SKM-1 (cell line): ENCODE results near the gene SARDH.
"Not testable (repeated sequence)": the region's sequence is repeated elsewhere in the genome, so short reads cannot be mapped to it uniquely, and the experiment has no call there.

ENCODE experiments used
- DNase-seq: peaks from one replicate; lab custom pipeline; 2025; ENCODE audit not compliant: unreplicated experiment; lab: John Stamatoyannopoulos, UW

SARDH gene

GRCh38 chr9:133686642-133687575 is 51.2 kb downstream of the SARDH start:
- DNase-seq: no peak

- DNase-seq: no peak
Measured at GRCh38 chr9:133685653-133686609, 52.2 kb downstream of the SARDH start.

GRCh38 chr9:133684936-133685361 is 53.2 kb downstream of the SARDH start:
- DNase-seq: no peak

DNA sequence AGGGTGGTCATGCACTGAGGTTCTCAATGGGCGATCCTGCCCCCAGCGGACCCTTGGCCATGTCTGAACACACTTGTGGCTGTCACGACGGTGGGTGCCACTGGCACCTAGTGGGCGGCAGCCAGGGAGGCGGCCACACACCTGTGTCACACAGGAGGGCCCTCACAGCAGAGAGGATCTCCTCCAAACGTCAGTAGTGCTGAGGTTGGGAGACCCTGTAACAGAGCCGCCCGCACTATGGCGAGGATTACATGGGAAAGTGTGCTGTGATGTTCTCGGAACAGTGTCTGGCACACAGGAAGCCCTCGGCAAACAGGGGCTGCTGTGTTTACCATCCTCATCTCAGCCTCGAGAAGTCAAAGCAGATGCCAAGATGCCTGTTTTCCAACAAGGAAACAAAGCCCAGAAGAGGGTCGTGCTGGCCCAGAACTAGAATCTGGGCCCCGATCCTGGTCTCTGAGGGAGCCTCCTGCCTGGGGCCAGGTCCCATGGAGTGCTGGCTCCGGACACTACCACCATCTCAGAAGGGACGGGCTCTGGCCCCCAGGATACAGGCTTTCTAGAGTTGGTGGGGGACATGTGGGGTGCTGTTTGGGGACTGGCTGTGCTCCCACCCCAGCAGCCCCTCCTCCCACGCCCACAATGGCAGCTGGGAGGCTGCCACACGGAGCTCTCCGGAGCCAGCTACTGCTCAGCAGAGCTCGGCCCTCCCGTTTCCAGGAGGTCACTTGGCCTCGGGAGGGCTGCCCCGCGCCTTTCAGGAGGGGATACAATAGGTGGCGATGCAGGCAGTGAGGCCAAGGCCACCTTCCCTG is 53.8 kb downstream of the SARDH start:
- DNase-seq: no peak

- DNase-seq: no peak
Measured at GRCh38 chr9:133683586-133684120, 54.5 kb downstream of the SARDH start.

GRCh38 chr9:133682818-133683585 is 55.1 kb downstream of the SARDH start:
- DNase-seq: no peak

DNA sequence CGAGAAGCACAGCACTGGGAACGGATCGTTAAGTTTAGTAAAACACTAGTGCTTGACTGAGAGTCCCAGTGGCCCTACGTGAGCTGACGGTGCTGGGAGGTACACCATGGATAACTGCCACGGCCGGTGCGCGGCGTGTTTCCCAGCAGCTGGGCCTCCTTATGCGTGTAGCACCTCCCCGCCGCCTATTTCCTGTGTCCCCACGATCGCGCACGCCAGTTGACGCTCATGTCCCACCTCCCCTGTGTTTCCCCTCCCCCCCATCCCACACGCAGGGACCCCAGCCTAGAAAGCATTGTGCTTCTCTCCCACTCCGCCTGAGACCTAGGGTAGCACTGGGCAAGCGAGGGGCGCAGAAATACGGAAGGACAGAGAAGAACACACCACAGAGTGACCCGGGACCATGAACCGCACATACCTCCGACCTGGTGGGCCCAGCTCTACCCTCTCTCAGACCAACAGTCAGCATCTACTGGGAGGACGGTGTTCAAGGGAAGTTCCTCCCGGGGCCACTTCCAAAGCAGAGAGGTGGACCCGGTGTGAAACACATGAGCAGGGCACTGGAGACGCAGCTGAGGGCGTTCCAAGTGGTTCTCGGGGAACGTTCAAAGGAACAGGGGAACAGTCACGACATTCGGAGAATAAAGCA is 56.4 kb downstream of the SARDH start:
- DNase-seq: no peak

GRCh38 chr9:133680976-133681657 is 57.0 kb downstream of the SARDH start:
- DNase-seq: no peak

- DNase-seq: no peak
Measured at GRCh38 chr9:133680250-133680975, 57.7 kb downstream of the SARDH start.

- no peak for DNase-seq
Measured at GRCh38 chr9:133679466-133680061, 58.6 kb downstream of the SARDH start.

- DNase-seq: no peak
Measured at GRCh38 chr9:133679056-133679455, 59.1 kb downstream of the SARDH start.

DNA sequence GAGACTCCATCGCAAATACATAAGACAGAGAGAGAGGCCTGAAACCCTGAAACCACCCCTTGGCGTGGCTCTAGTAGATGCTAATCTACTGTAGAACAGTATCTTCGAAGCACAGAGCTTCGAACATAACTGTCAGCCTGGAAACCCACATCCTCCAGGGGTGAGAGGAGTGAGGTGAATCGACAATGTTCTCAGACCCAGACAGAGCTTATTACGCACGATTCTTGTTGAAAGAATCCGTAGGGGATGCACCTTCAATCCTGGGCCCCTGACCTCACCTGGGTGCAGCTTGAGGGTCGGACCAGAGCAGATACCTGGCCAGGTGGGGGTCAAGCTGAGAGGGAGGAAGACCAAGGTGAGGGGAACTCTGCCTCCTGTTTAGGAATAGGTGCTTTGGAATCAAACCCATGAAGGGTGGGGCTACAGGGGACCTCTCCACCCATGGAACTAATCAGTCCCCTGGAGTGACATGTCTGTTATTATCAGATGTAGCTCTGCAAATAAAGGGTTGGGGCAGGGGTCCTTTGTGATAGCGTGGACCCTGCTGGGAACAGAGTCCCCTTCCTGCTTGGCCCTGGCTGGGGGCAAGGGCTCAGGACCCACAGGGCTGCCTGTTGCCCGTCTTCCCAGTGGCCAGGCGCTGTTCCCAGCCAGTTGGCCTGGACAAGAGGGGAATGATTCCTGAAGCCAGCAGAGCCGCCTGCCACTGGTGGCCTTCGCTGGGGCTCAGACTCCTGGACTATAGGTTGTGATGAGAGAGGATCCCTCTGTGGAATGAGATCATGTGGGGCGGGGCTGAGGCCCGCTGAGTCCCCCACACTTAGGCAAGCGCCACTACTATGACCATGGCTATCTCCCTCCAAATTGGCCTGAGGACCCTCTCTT is 60.8 kb downstream of the SARDH start:
- no peak for DNase-seq

GRCh38 chr9:133676450-133676849 is 61.7 kb downstream of the SARDH start:
- DNase-seq: no peak

DNA sequence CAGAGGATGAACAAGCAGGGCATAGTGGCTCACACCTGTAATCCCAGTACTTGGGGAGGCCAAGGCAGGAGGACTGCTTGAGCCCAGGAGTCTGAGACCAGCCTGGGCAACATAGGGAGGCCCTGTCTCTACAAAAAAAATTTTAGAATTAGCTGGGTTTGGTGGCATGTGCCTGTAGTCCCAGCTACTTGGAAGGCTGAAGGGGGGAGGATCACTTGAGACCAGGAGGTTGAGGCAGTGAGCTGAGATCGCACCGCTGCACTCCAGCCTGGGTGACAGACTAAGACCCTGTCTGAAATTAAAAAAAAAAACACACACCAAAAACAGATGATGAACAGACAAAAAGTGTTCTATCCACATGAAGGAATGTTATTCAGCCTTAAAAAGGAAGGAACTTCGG is 62.4 kb downstream of the SARDH start:
- not testable (repeated sequence) for DNase-seq

GRCh38 chr9:133674091-133674490 is 64.1 kb downstream of the SARDH start:
- no peak for DNase-seq

- DNase-seq: no peak
Measured at GRCh38 chr9:133673258-133673655, 64.9 kb downstream of the SARDH start.
